Kidney (tissue), 14 donors: ENCODE measurements around the gene BICD2. TPM values are rescaled to one million over a fixed set of nuclear protein-coding genes. Genes with fewer than 3 reads are reported as not detected.
"Not testable (repeated sequence)": the region's sequence is repeated elsewhere in the genome, so short reads cannot be mapped to it uniquely, and the experiment has no call there.

Experiments used
- DNase-seq, 5 donors: peaks; one replicate each; pipeline ENCODE4 v3.0.0-alpha.2; 2013 to 2020
- FAIRE-seq: peaks from 2 replicates; lab custom pipeline; 2012; peaks lifted over from hg19 to GRCh38; lab: Jason Lieb, UNC
- H3K27ac ChIP-seq, 2 donors: one replicate each; pipeline ENCODE4 v1.7.0; 2013; ENCODE audit warnings: low read depth in 2 of 2, low read length in 2 of 2, inconsistent platforms in 1 of 2
- H3K27me3 ChIP-seq: one replicate; pipeline ENCODE4 v1.7.1; 2013; ENCODE audit warnings: low read length, inconsistent platforms; ENCODE audit not compliant: control insufficient read depth, insufficient read depth
- H3K36me3 ChIP-seq, 3 donors: one replicate each; pipeline versions ENCODE4 v1.7.0 to v1.7.1; 2013; ENCODE audit warnings: low read length in 3 of 3, control low read depth in 1 of 3, inconsistent platforms in 1 of 3; ENCODE audit not compliant: insufficient read depth in 3 of 3, control insufficient read depth in 2 of 3
- H3K4me1 ChIP-seq, 3 donors: one replicate each; pipeline versions ENCODE4 v1.7.0 to v1.7.1; 2013; ENCODE audit warnings: low read length in 3 of 3, inconsistent platforms in 1 of 3, low read depth in 1 of 3; ENCODE audit not compliant: control insufficient read depth in 2 of 3, insufficient read depth in 2 of 3
- H3K4me3 ChIP-seq, 3 donors: one replicate each; pipeline versions ENCODE4 v1.7.0 to v1.8.1; 2013; ENCODE audit warnings: low read length in 3 of 3, control low read depth in 1 of 3, inconsistent platforms in 1 of 3
- H3K9ac ChIP-seq, 3 donors: one replicate each; pipeline versions ENCODE4 v1.7.0 to v1.7.1; 2013; ENCODE audit warnings: low read length in 3 of 3, control low read depth in 1 of 3, inconsistent platforms in 1 of 3
- H3K9me3 ChIP-seq, 3 donors: one replicate each; pipeline versions ENCODE4 v1.7.0 to v1.7.1; 2013; ENCODE audit warnings: low read length in 3 of 3, control low read depth in 1 of 3, inconsistent platforms in 1 of 3; ENCODE audit not compliant: control insufficient read depth in 2 of 3, insufficient read depth in 1 of 3
- intact Hi-C: fragments of 100-400 bp; cut with DNase I; formaldehyde crosslinking; loops from one replicate; pipeline ENCODE4 v1.11.1; 2022
- polyA plus RNA-seq: library from polyadenylated mRNA; stranded (reverse); fragments of 350-450 nt; fragmentation: Illumina TruSeq; extraction: RNeasy Lipid Tissue Mini Kit (QIAGEN cat#74804); gene quantifications from one replicate; pipeline ENCODE4 v1.2.3, GENCODE V29; 2014; ENCODE audit warnings: low read depth, low replicate concordance; ENCODE audit not compliant: insufficient read depth
- total RNA-seq: library from RNA; stranded (reverse); fragmentation: NEBNext Ultra II Directional; extraction: Animal tissue kit (Norgen Biotek cat#: 25700); gene quantifications from one replicate; pipeline ENCODE4 v1.2.1, GENCODE V29; 2021
- TF ChIP-seq, protein P1 (sequence below): IDR thresholded peaks from 3 replicates; pipeline ENCODE4 v1.5.1; 2012; ENCODE audit warnings: mild to moderate bottlenecking, moderate library complexity, borderline replicate concordance; ENCODE audit not compliant: insufficient read depth; ENCODE audit errors: extremely low read depth
- donor health status: control.
- donor health status: control.
- donor health status: control.
- donor health status: control.
- donor health status: control.
- donor health status: DM: yes; HTN: yes; CAD: no.
- donor health status: Normal renal cell carcinoma (clear cell type).

The BICD2 gene
- total and polyA plus RNA-seq, 2 donors from 2014 or later: 10.0 to 25.2 TPM

DNA sequence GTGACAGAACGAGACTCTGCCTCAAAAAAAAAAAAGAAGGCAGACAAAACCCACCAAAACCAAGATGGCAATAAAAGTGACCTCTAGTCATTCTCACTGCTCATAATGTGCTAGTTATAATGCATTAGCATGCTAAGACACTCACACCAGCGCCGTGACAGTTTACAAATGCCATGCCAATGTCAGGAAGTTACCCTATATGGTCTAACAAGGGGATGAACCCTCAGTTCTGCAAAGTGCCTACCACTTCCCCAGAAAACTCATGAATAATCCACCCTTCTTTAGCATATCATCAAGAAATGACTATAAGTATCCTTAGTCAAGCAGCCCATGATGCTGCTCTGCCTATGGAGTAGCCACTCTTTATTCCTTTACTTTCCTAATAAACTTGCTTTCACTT, 4.7 kb upstream of the BICD2 start:
- H3K27me3 ChIP-seq: no peaks in the 10 kb centered on the region
- H3K27ac ChIP-seq: no peak overlapping the region
- H3K4me1 ChIP-seq: peaks cover 0 to 7% (median 5%) of the 10 kb centered on the region in 3 donors
- no peaks in the 10 kb centered on the region for H3K36me3 ChIP-seq
- no peak overlapping the region for H3K9ac ChIP-seq
- TF ChIP-seq, protein P1, sequence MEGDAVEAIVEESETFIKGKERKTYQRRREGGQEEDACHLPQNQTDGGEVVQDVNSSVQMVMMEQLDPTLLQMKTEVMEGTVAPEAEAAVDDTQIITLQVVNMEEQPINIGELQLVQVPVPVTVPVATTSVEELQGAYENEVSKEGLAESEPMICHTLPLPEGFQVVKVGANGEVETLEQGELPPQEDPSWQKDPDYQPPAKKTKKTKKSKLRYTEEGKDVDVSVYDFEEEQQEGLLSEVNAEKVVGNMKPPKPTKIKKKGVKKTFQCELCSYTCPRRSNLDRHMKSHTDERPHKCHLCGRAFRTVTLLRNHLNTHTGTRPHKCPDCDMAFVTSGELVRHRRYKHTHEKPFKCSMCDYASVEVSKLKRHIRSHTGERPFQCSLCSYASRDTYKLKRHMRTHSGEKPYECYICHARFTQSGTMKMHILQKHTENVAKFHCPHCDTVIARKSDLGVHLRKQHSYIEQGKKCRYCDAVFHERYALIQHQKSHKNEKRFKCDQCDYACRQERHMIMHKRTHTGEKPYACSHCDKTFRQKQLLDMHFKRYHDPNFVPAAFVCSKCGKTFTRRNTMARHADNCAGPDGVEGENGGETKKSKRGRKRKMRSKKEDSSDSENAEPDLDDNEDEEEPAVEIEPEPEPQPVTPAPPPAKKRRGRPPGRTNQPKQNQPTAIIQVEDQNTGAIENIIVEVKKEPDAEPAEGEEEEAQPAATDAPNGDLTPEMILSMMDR: no peak
- no peak for FAIRE-seq
- intact Hi-C loops: no loop called here
- no peak overlapping the region for H3K4me3 ChIP-seq
- no peak for DNase-seq
- H3K9me3 ChIP-seq: no peaks in the 10 kb centered on the region

DNA sequence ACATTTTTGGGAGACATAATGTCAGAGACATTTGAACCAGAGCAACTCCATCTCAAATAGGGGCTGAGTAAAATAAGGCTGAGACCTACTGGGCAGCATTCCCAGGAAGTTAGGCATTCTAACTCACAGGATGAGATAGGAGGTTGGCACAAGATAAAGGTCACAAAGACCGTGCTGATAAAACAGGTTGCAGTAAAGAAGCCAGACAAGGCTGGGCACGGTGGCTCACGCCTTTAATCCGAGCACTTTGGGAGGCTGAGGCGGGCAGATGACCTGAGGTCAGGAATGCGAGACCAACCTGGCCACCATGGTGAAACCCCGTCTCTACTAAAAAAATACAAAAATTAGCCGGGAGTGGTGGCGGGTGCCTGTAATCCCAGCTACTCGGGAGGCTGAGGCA, 4.2 kb upstream of the BICD2 start:
- H3K9me3 ChIP-seq, H3K27ac ChIP-seq, FAIRE-seq, DNase-seq, intact Hi-C loops, H3K4me3 ChIP-seq, H3K36me3 ChIP-seq, H3K9ac ChIP-seq, H3K27me3 ChIP-seq, H3K4me1 ChIP-seq: not testable (repeated sequence)

DNA sequence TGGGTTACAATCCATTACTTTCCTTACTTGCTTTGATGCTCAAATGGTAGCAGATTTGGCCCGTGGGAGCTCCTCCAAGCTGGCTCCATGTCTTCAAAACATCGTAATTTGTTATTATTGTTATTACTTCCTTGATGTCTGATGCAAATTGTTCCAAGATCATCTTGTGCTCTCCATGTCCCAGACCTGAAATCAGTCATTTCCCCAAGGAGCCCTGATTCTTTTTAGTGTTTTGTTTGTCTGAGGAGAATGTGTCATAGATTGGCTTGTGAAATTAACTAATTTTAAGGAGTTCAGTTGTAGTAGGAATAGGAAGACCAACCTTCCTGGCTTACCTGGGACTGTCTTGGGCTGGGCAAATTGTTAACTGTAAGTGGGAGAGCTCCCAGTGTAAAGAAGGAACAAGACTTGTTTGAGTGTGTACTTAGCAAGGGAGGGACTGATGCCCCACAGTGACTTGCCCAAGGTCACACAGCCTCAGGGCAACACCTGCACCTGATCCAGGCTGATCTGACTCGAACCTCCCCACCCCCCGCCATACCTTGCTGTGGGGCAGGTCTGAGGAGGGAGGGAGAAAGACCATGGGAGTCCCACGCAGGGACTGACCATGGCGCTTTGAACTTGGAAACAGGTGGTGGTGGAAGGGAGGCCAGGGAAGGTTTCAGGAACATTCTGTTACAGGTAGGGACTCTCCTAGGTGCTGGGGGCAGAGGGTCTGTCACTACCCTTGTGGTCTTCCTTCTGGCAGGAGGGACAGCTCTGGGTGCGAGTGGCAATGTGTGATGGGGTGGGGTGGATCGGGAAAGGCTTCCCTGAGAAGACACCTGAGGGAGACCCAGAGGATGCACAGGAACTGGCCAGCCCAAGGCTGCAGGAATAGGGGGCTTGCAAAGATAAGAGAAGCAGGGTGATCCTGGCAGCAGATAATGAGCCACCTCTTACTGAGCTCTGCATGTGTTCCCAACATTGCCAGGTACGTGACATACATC, 2.7 kb upstream of the BICD2 start:
- FAIRE-seq: no peak
- Histone ChIP-seq H3K36me3 (no peaks in the 10 kb centered on the region), H3K27ac (no peak overlapping the region), H3K4me3 (no peak overlapping the region), H3K27me3 (no peaks in the 10 kb centered on the region), H3K9me3 (no peaks in the 10 kb centered on the region), H3K4me1 (peaks cover 0 to 21% (median 16%) of the 10 kb centered on the region in 3 donors), H3K9ac (no peak overlapping the region)
- intact Hi-C loops: no loop called here
- TF ChIP-seq, protein P1: no peak
- DNase-seq: no peak
